Thyroid gland (tissue), 4 donors: ENCODE data around the gene MIS18A. TPM values are rescaled to one million over a fixed set of nuclear protein-coding genes. Genes with fewer than 3 reads are reported as not detected.

ENCODE experiments used
- DNase-seq, 2 donors: peaks; one replicate each; pipeline ENCODE4 v3.0.0-alpha.2; 2019
- H3K27ac ChIP-seq, 3 donors: fragments of 200-600 bp; sonication (generic); 1 replicate in 2 of 3; 2 replicates in 1 of 3; pipeline ENCODE4 v1.5.1; 2016 to 2019; ENCODE audit warnings: mild to moderate bottlenecking in 1 of 3, moderate library complexity in 1 of 3
- H3K27me3 ChIP-seq: fragments of 200-600 bp; sonication (generic); one replicate; pipeline ENCODE4 v1.5.1; 2019
- H3K36me3 ChIP-seq, 2 donors: fragments of 200-600 bp; sonication (generic); one replicate each; pipeline ENCODE4 v1.5.1; 2016 to 2019
- H3K4me1 ChIP-seq, 2 donors: fragments of 200-600 bp; sonication (generic); one replicate each; pipeline ENCODE4 v1.5.1; 2017 to 2019
- H3K4me3 ChIP-seq, 3 donors: fragments of 200-600 bp; sonication (generic); replicated peaks in 1 of 3; 1 replicate in 2 of 3; 2 replicates in 1 of 3; pipeline ENCODE4 v1.5.1; 2016; ENCODE audit warnings: mild to moderate bottlenecking in 1 of 3
- H3K9me3 ChIP-seq: fragments of 200-600 bp; sonication (generic); one replicate; pipeline ENCODE4 v1.5.1; 2017
- CTCF ChIP-seq, 6 experiments: fragments of 200-600 bp in 3 of 6; fragments of 450-650 bp in 3 of 6; sonication (generic) in 3 of 6; IDR thresholded peaks; one replicate each; pipeline ENCODE4 v1.5.1; 2016 to 2019; ENCODE audit warnings: antibody characterized with exemption in 6 of 6, mild to moderate bottlenecking in 2 of 6, inconsistent platforms in 1 of 6, moderate library complexity in 1 of 6
- POLR2A ChIP-seq, 2 donors: fragments of 450-650 bp; IDR thresholded peaks; one replicate each; pipeline ENCODE4 v1.6.1; 2017; ENCODE audit warnings: antibody characterized with exemption in 2 of 2, mild to moderate bottlenecking in 2 of 2, moderate library complexity in 1 of 2
- WGBS, 2 donors: methylation state at CpG; one replicate each; pipeline ENCODE4 v1.1.5; 2017; 5-methylcytosine and 5-hydroxymethylcytosine counted together
- intact Hi-C: fragments of 100-400 bp; cut with DNase I; formaldehyde crosslinking; loops from one replicate; pipeline ENCODE4 v1.15.1; 2023
- total RNA-seq, 4 donors: library from RNA; depleted of rRNA; stranded (reverse); fragments of >200 nt; gene quantifications; one replicate each; pipeline ENCODE4 v1.2.3, GENCODE V29; 2016

Gene MIS18A
- total RNA-seq, 4 donors from 2014 or later = 4.8 to 7.1 (median 7.0) TPM

- 91% methylated on average over 4 of the region's 4 CpGs for WGBS, 2 donors
- no peak for TF ChIP-seq POLR2A (IDR thresholded peaks at IDR 0.05)
- no peak for TF ChIP-seq CTCF (IDR thresholded peaks at IDR 0.05)
These were observed 45.0 kb downstream of the MIS18A start for GRCh38 chr21:32233722-32234301.

GRCh38 chr21:32233055-32233546, 45.7 kb downstream of the MIS18A start:
- DNase-seq = no peak
- no peaks in the 10 kb centered on the region for H3K9me3 ChIP-seq
- intact Hi-C loops = no loop called here
- H3K36me3 ChIP-seq = no peaks in the 10 kb centered on the region
- peaks cover 4 to 5% of the 10 kb centered on the region in 2 donors for H3K4me1 ChIP-seq
- no peak overlapping the region for H3K4me3 ChIP-seq
- TF ChIP-seq POLR2A (IDR thresholded peaks at IDR 0.05) = no peak
- no peak for TF ChIP-seq CTCF (IDR thresholded peaks at IDR 0.05)
- H3K27ac ChIP-seq = no peak overlapping the region
- H3K27me3 ChIP-seq = no peaks in the 10 kb centered on the region
- WGBS, 2 donors = 75 to 81% methylated on average over 4 of the region's 4 CpGs

More at GRCh38 chr21:32233722-32234301, 45.0 kb downstream of the MIS18A start:
- H3K9me3 ChIP-seq = no peaks in the 10 kb centered on the region
- H3K27ac ChIP-seq = no peak overlapping the region
- peaks cover 4 to 5% of the 10 kb centered on the region in 2 donors for H3K4me1 ChIP-seq
- H3K36me3 ChIP-seq = no peaks in the 10 kb centered on the region
- no peak overlapping the region for H3K4me3 ChIP-seq
- intact Hi-C loops = no loop called here
- no peak for DNase-seq
- H3K27me3 ChIP-seq = no peaks in the 10 kb centered on the region

- no peak overlapping the region for H3K4me3 ChIP-seq
- H3K27me3 ChIP-seq = no peaks in the 10 kb centered on the region
- H3K4me1 ChIP-seq = no peaks in the 10 kb centered on the region
- no peak overlapping the region for H3K27ac ChIP-seq
- intact Hi-C loops = no loop called here
- WGBS, 2 donors = 80 to 85% methylated on average over 1 of the region's 1 CpG
- no peaks in the 10 kb centered on the region for H3K9me3 ChIP-seq
- DNase-seq = no peak
- H3K36me3 ChIP-seq = no peaks in the 10 kb centered on the region
- TF ChIP-seq CTCF (IDR thresholded peaks at IDR 0.05) (no peak), POLR2A (IDR thresholded peaks at IDR 0.05) (no peak)
These were observed 52.4 kb downstream of the MIS18A start for GRCh38 chr21:32226444-32226843.

Other genes with a start within 250 kb of the MIS18A start
- gene MRAP, start 19.8 kb upstream of the MIS18A start, total RNA-seq = not detected
- 10 to 100 TPM; 13.6 to 23.9 (median 15.8) TPM for gene URB1, start 114.0 kb upstream of the MIS18A start, total RNA-seq
- gene EVA1C, start 133.7 kb upstream of the MIS18A start, total RNA-seq = 10 to 100 TPM; 25.4 to 44.6 (median 35.2) TPM